GM19463 (cell line): Measurements from ENCODE around the gene SPOCK1.
"Not testable (repeated sequence)": the region's sequence is repeated elsewhere in the genome, so short reads cannot be mapped to it uniquely, and the experiment has no call there.

Experiments used
- ATAC-seq: cut with Tn5 transposase; IDR thresholded peaks from one replicate; pipeline ENCODE4 v1.9.1; 2021; ENCODE audit warnings: mild to moderate bottlenecking, moderate library complexity; ENCODE audit not compliant: unreplicated experiment

SPOCK1 gene

GRCh38 chr5:137234973-137235943 is 263.9 kb downstream of the SPOCK1 start:
- peak; percentile 74 for ATAC-seq

GRCh38 chr5:137233726-137234125 is 265.4 kb downstream of the SPOCK1 start:
- ATAC-seq = no peak

DNA sequence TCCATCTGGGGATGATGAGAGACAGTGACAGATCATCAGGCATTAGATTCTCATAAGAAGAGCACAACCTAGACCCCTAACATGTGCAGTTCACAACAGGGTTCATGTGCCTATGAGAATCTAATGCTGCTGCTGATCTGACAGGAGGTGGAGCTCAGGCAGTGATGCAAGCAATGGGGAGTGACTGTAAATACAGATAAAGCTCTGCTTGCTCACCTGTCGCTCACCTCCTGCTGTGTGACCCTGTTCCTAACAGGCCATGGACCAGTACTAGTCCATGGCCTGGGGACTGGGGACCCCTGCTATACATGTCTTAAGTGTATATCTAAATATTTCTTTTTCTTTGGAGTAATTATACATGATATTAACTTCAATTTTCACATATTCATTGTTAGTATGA is 265.8 kb downstream of the SPOCK1 start:
- not testable (repeated sequence) for ATAC-seq

GRCh38 chr5:137231540-137231939 is 267.6 kb downstream of the SPOCK1 start:
- ATAC-seq = no peak

- ATAC-seq = no peak
These were observed 270.3 kb downstream of the SPOCK1 start for GRCh38 chr5:137228816-137229215.

GRCh38 chr5:137226081-137226480 is 273.0 kb downstream of the SPOCK1 start:
- ATAC-seq = no peak

DNA sequence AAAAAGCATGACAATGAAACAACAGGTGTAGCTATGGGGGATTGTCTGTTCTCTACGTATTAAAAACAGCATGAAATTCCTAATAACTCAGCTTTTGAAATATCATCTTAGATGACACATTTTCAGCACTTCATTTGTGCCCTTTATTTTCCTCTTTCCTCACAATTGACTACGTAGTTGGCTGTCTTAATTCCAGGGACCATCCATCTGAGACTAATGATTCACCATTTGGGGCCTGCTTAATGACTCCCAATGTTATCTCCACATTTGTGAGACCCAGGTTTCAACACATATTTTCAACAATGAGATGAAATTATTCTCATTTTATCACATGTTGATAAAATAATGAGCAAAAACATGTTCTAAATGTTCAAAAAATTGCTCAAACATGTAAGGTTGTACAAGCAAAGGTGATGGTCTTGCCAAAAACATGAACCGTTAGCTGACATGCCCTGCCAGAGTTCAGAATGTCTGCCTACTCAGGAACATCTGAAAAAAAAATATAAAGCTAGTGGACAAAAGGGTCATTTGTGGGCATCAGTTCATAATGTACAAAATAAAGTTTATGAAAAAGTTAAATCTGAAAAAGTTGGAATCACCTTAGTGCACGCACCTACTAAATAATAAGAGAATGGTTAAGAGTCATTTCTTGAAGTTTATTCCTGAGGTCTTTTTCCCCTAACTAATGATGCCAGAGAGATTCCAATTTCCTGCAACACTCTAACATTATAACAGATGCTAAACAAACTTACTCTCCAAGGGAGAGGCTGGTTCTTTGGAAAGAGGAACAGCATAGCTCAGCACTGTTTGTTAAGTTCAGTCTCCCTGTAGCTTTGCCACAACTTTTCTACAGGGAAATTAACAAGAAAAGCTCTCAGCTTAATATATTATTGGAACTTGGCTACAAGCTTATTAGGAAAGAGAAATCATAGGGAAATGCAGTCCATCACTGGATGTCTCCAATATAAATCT is 275.5 kb downstream of the SPOCK1 start:
- no peak for ATAC-seq

DNA sequence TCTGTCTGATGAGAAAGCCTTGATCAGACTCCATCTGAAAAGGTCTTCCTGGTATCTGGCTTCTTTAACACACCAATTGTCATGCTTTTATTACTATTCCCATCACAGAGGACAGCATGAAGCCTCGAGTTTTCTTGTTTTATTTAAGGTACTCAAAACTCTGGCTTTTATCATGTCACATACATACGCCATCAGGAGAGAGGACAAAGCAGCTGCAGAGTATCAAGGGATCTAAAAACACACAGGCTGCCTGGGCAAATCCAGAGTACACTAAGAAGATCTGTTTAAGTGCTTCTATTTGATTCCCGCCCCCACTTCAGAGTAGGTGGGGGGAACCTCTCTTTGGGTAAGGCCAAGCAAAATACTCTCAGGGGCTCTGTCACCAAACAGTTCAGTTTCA is 277.2 kb downstream of the SPOCK1 start:
- no peak for ATAC-seq

GRCh38 chr5:137220523-137220927 is 278.6 kb downstream of the SPOCK1 start:
- peak; percentile 88 for ATAC-seq

GRCh38 chr5:137218896-137219295 is 280.2 kb downstream of the SPOCK1 start:
- no peak for ATAC-seq

GRCh38 chr5:137218471-137218870 is 280.7 kb downstream of the SPOCK1 start:
- no peak for ATAC-seq

DNA sequence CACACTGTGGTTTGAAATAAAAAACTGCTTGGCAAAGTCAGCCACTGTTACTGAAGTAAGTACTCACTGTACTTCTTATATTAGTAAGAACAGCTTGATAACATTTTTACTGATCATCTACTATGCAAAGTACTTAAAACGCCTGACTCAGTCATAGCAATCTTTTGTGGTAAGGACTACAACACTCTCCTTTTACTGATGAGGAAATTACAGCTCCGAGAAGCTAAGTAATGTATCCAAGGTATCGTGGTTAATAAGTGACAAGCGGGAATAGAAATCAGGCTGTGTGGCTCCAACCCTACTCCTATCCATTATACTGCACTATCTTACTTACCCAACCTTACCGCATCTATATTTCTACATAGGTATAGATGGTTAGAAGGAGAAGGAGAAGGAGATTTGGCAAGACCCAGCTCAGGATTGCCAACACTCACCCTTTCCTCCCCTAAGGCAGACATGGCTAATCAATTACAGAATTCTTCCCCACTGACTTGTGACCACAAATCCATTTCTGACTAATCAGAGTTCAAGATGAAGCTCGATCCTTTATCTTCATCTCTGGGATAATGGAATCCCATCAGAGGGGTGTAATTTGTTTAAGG is 281.4 kb downstream of the SPOCK1 start:
- ATAC-seq = no peak

GRCh38 chr5:137216976-137217598 is 282.0 kb downstream of the SPOCK1 start:
- ATAC-seq = no peak

DNA sequence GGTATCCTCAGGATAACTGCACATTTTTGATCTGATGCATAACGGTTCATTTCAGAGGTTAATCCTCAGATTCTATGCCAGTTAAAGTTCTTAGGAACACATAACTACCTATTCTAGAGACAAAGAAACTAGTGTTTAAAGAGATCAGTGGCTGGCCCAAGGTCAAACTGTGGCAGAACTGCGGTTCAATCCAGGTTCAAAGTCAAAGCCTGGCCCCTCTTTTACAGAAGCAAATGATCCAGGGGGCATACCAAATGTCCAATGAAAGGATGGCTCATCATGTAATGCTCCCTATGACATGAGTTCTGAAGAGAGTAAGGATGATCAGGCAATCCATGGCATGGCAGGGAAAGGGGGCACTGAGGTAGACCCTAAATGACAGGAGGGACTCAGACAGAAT is 283.3 kb downstream of the SPOCK1 start:
- ATAC-seq = no peak

GRCh38 chr5:137215261-137215660 is 283.9 kb downstream of the SPOCK1 start:
- ATAC-seq = no peak

DNA sequence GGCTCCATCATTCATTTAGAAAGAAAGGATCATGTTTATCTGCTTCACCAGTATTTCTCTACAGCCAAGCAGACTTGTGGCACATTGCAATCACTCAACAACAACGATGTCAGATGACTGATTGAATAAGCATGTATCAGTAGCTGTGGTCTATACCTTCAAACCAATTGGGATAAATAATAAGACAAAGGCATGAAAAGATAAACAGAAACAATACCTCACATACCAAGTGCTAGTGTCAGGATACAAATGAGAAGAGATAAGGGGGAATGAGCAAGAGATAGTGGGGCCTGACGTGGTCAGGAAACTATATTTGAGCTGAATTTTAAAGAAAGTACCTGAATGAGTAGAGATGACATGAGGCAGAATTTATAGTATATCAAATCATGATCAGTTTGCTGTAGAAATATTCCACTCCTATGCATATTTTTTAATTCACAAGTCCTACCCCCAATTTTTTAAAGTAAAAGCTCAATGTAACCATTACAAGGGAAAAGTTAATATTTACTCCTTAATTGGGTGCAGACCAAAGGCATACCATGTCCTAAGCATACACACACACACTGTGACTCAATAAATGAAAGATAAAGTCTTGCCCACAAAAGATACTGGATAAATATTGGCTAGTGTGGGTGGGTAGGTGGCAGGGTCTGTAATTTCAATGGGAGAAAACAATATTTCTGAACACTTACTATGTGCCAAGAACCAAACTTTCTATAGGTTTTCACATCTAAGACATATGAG is 284.5 kb downstream of the SPOCK1 start:
- ATAC-seq = no peak

- ATAC-seq = no peak
These were observed 286.7 kb downstream of the SPOCK1 start for GRCh38 chr5:137212471-137212870.

GRCh38 chr5:137209232-137209809 is 289.8 kb downstream of the SPOCK1 start:
- ATAC-seq = no peak

DNA sequence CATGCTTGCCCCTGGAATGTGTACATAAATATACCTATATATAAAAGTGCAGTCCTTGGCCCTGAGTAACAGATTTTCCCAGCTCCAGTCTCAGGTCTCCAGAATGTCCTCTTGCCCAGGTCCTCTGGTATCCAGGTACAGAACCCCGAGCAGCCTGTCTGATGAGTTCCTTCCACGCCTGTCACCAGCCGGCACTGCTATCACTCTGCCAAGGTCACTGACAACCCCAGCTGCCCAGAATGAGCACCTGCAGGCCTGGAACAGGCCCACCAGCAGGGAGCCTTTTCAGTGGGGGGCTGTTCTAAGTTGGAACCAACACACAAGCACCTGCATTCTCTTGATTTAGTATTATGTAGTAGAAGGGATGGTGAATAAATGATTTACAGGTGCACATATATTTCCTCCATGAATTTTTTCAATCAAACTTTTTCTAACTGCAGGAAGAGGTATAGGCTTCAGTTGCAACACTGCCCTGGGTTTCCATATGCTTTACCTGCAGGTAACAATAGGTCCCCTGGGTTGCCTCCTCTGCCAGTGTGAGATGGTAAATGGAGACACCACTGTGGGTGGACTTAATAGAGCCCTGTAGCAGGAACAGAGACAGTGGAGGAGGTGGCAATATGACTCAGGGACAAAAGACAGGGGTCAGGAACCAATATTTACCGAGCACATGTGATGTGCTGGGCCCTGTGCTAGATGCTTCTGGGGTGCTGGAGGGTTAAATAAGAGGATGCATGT is 291.9 kb downstream of the SPOCK1 start:
- ATAC-seq = no peak
